Endothelial cell of umbilical vein (primary cell): ENCODE measurements around the gene NFS1. TPM values are rescaled to one million over a fixed set of nuclear protein-coding genes. Genes with fewer than 3 reads are reported as not detected.
"Not testable (repeated sequence)": the region's sequence is repeated elsewhere in the genome, so short reads cannot be mapped to it uniquely, and the experiment has no call there.

Experiments
- Bru-seq: library from RNA; stranded (reverse); fragments of 400-500 nt; gene quantifications from one replicate; lab custom pipeline; 2021; lab: Mats Ljungman, UMichigan
- BruChase-seq, 2 experiments: library from RNA; stranded (reverse); fragments of 400-500 nt; gene quantifications; one replicate each; lab custom pipeline; 2021; lab: Mats Ljungman, UMichigan
- BruUV-seq: library from RNA; stranded (reverse); fragments of 400-500 nt; replicated peaks from 2 replicates; lab custom pipeline; 2021; lab: Mats Ljungman, UMichigan
- CTCF ChIA-PET: fragments of 300-600, 350-600 bp; sonication (Branson Sonifier 250); formaldehyde crosslinking; loops from one replicate; lab custom pipeline; 2021; ENCODE audit warnings: antibody characterized with exemption, inconsistent platforms; lab: Charles Lee
- POLR2A ChIA-PET: fragments of 300-600, 350-600 bp; sonication (Branson Sonifier 250); formaldehyde crosslinking; loops from one replicate; lab custom pipeline; 2021; ENCODE audit warnings: antibody characterized with exemption, inconsistent platforms; lab: Charles Lee
- DNase-seq: peaks from one replicate; pipeline ENCODE4 v3.0.0-alpha.2; 2011; ENCODE audit warnings: low read depth, low spot score
- FAIRE-seq: peaks from 2 replicates; lab custom pipeline; 2011; peaks lifted over from hg19 to GRCh38; lab: Jason Lieb, UNC
- H2AFZ ChIP-seq: 2 replicates; pipeline ENCODE4 v1.6.0; 2012; ENCODE audit warnings: low read depth, low read length, control low read depth, inconsistent platforms
- H3K27ac ChIP-seq: 2 replicates; pipeline ENCODE4 v1.5.1; 2011; ENCODE audit warnings: low read depth, mild to moderate bottlenecking, control low read depth, low read length, moderate library complexity; ENCODE audit not compliant: insufficient read depth
- H3K27me3 ChIP-seq, 2 experiments: 2 replicates each; pipeline versions ENCODE4 v1.6.0 to v1.6.1; 2011; ENCODE audit warnings: low read length in 2 of 2, mixed read lengths in 1 of 2; ENCODE audit not compliant: control insufficient read depth in 2 of 2, insufficient read depth in 2 of 2
- H3K36me3 ChIP-seq, 2 experiments: 2 replicates in 1 of 2; 3 replicates in 1 of 2; pipeline ENCODE4 v1.5.1; 2011; ENCODE audit warnings: low read length in 2 of 2, mild to moderate bottlenecking in 1 of 2, moderate library complexity in 1 of 2; ENCODE audit not compliant: control insufficient read depth in 2 of 2, insufficient read depth in 2 of 2; ENCODE audit errors: extremely low read depth in 1 of 2
- H3K4me1 ChIP-seq: 3 replicates; pipeline ENCODE4 v1.5.1; 2011; ENCODE audit warnings: mild to moderate bottlenecking, low read length; ENCODE audit not compliant: control insufficient read depth, insufficient read depth; ENCODE audit errors: extremely low read depth
- H3K4me2 ChIP-seq: 2 replicates; pipeline ENCODE4 v1.6.1; 2011; ENCODE audit warnings: low read length, control low read depth, mixed read lengths; ENCODE audit not compliant: insufficient read depth
- H3K4me3 ChIP-seq, 3 experiments: fragments of 200-600 bp in 1 of 3; sonication (generic), shearing (Covaris generic) in 1 of 3; replicated peaks in 1 of 3; 2 replicates each; pipeline ENCODE4 v1.5.1; 2011 to 2016; ENCODE audit warnings: control low read depth in 3 of 3, low read length in 3 of 3, mild to moderate bottlenecking in 2 of 3, inconsistent platforms in 1 of 3, low read depth in 1 of 3, moderate library complexity in 1 of 3; ENCODE audit not compliant: insufficient read depth in 1 of 3
- H3K79me2 ChIP-seq: 2 replicates; pipeline ENCODE4 v1.6.0; 2012; ENCODE audit warnings: low read length, inconsistent platforms; ENCODE audit not compliant: control insufficient read depth, insufficient read depth
- H3K9ac ChIP-seq: replicated peaks from 2 replicates; pipeline ENCODE3; 2011; ENCODE audit warnings: low read length, control low read depth; ENCODE audit not compliant: insufficient read depth; ENCODE audit errors: extremely low read depth
- H3K9me1 ChIP-seq: replicated peaks from 3 replicates; pipeline ENCODE4 v1.6.0; 2011; ENCODE audit warnings: mild to moderate bottlenecking, low read length; ENCODE audit not compliant: control insufficient read depth, insufficient read depth; ENCODE audit errors: extremely low read depth
- H3K9me3 ChIP-seq: replicated peaks from 2 replicates; pipeline ENCODE4 v1.5.1; 2012; ENCODE audit warnings: low read length, inconsistent platforms; ENCODE audit not compliant: control insufficient read depth, insufficient read depth
- H4K20me1 ChIP-seq: replicated peaks from 2 replicates; pipeline ENCODE3; 2011; ENCODE audit warnings: mild to moderate bottlenecking, low read length; ENCODE audit not compliant: control insufficient read depth, insufficient read depth; ENCODE audit errors: extremely low read depth
- CTCF ChIP-seq, 2 donors: IDR thresholded peaks; 1 replicate in 1 of 2; 2 replicates in 1 of 2; pipeline ENCODE4 v1.5.1; 2011; ENCODE audit warnings: low read length in 2 of 2, mild to moderate bottlenecking in 2 of 2, moderate library complexity in 2 of 2, control low read depth in 1 of 2, inconsistent platforms in 1 of 2, low read depth in 1 of 2; ENCODE audit not compliant: insufficient read depth in 1 of 2; ENCODE audit errors: extremely low read depth in 1 of 2
- EZH2 ChIP-seq: IDR thresholded peaks from 2 replicates; pipeline ENCODE4 v1.6.1; 2012; ENCODE audit warnings: borderline replicate concordance, low read depth, mild to moderate bottlenecking, moderate library complexity, low read length, inconsistent platforms; ENCODE audit not compliant: severe bottlenecking
- FOS ChIP-seq: IDR thresholded peaks from 2 replicates; pipeline ENCODE4 v1.6.1; 2011; ENCODE audit warnings: mild to moderate bottlenecking, low read length, moderate library complexity, borderline replicate concordance; ENCODE audit not compliant: insufficient read depth
- GATA2 ChIP-seq: IDR thresholded peaks from 2 replicates; pipeline ENCODE4 v1.7.0; 2011; ENCODE audit warnings: low read depth, mild to moderate bottlenecking, moderate library complexity, mixed read lengths, low read length; ENCODE audit not compliant: insufficient read length, insufficient read depth
- MAX ChIP-seq: IDR thresholded peaks from 2 replicates; pipeline ENCODE4 v1.6.1; 2011; ENCODE audit not compliant: insufficient read depth, insufficient read length
- POLR2A ChIP-seq: IDR thresholded peaks from 2 replicates; pipeline ENCODE4 v1.6.1; 2012; ENCODE audit warnings: low read depth, mild to moderate bottlenecking, control low read depth, low read length
- POLR2AphosphoS5 ChIP-seq: IDR thresholded peaks from 2 replicates; pipeline ENCODE4 v1.6.1; 2012; ENCODE audit warnings: low read depth, mild to moderate bottlenecking, control low read depth, low read length, moderate library complexity; ENCODE audit not compliant: insufficient read depth
- dilution Hi-C: fragments of 300-500 bp; cut with MboI; formaldehyde crosslinking; loops from one replicate; pipeline ENCODE4 v1.15.0; 2019; ENCODE audit warnings: low sequenced_read_pairs; ENCODE audit not compliant: extremely low pct_ligation_motif_present
- intact Hi-C: fragments of 100-400 bp; cut with micrococcal nuclease; formaldehyde crosslinking; loops from one replicate; pipeline ENCODE4 v1.10.0; 2022
- long read RNA-seq: library from polyadenylated mRNA; stranded (forward); transcript quantifications from one replicate; pipeline ENCODE4 v2.0.0, GENCODE V29; 2021
- polyA minus RNA-seq, 3 experiments: library from RNA; depleted of rRNA, polyadenylated mRNA; stranded (reverse); fragments of >200 nt; gene quantifications; 1 replicate in 1 of 3; 2 replicates in 2 of 3; pipeline ENCODE4 v1.2.3, GENCODE V29; 2011
- polyA plus RNA-seq, 4 experiments: library from polyadenylated mRNA; depleted of rRNA in 3 of 4; stranded (reverse) in 3 of 4; unstranded in 1 of 4; fragments of >200 nt; gene quantifications; 2 replicates each; pipeline versions ENCODE4 v1.2.1 to v1.2.3, GENCODE V29; 2011 to 2012; ENCODE audit warnings: missing spikeins in 1 of 4
- total RNA-seq: library from RNA; stranded (reverse); gene quantifications from 2 replicates; pipeline ENCODE4 v1.2.3, GENCODE V29; 2021

NFS1 gene
- 24.0 and 25.1 TPM in 2 replicates for total RNA-seq
- 28.4 and 36.5 TPM in 2 replicates for polyA plus RNA-seq
- 27.0 and 32.3 TPM in 2 replicates for polyA plus RNA-seq (2011; cell fraction: cytosol; rRNA removed)
- polyA plus RNA-seq (2011; cell fraction: nucleus; rRNA removed): 36.6 and 50.5 TPM in 2 replicates
- polyA plus RNA-seq (2012): 27.7 and 29.1 TPM in 2 replicates
- 21.1 and 28.2 TPM in 2 replicates for polyA minus RNA-seq
- 50.7 TPM for polyA minus RNA-seq (2011; cell fraction: cytosol; rRNA and poly(A)+ RNA removed)
- polyA minus RNA-seq (2011; cell fraction: nucleus; rRNA and poly(A)+ RNA removed): 11.0 and 19.1 TPM in 2 replicates
- percentile 51 among the genes with signal in this experiment for Bru-seq, nascent RNA
- percentile 71 among the genes with signal in this experiment for BruChase-seq, experiment 1, labeled RNA remaining after a 6-hour chase
- percentile 71 among the genes with signal in this experiment for BruChase-seq, experiment 2, labeled RNA remaining after a 2-hour chase
- long read RNA-seq, transcript NFS1-203 (13 exons, 3,012 nt): major isoform, 31 of 37 reads
- long read RNA-seq, partial matches to known transcripts: 2 of 37 reads
- long read RNA-seq, other reads (novel, unspliced or antisense): 3 of 37 reads

- ChIA-PET CTCF (interaction anchor here (1.0 to 1.5 kb wide), 5 partner anchors 9 to 255 kb away, joined by 3 to 6 read pairs (median 3); partner anchors contain the start of gene SCAND1), POLR2A (interaction anchor here (0.7 to 1.2 kb wide), 2 partner anchors 38 to 43 kb away, joined by 3 read pairs; partner anchors contain the start of gene RBM39)
- Histone ChIP-seq H3K9ac (peak within 1 kb of the TSS; percentile 84), H3K4me1 (peaks cover 17% of the 10 kb centered on the region), H4K20me1 (no peaks in the 10 kb centered on the region), H3K4me2 (peak within 1 kb of the TSS; percentile 84), H3K79me2 (peaks cover 13% of the 10 kb centered on the region), H3K27me3 (no peaks in the 10 kb centered on the region), H3K36me3 (peaks cover 6 to 12% of the 10 kb centered on the region in 2 experiments), H3K4me3 (peak within 1 kb of the TSS; percentile 44 to 91 (median 87)), H3K9me3 (no peaks in the 10 kb centered on the region), H2AFZ (peak within 1 kb of the TSS; percentile 73), H3K27ac (peak within 1 kb of the TSS; percentile 65), H3K9me1 (no peaks in the 10 kb centered on the region)
- BruUV-seq: TSS peak; percentile 76
- dilution Hi-C loops: no loop called here
- DNase-seq: peak; percentile 89
- TF ChIP-seq EZH2 (no peak), GATA2 (no peak), FOS (no peak), CTCF (IDR thresholded peaks at IDR 0.05; ENCODE audit: extremely low read depth in 1 of 2, insufficient read depth in 1 of 2, low read depth in 1 of 2, low read length in 2 of 2) (peak; percentile 14 to 43), POLR2A (peak; percentile 95), MAX (peak; percentile 27), POLR2AphosphoS5 (peak; percentile 93)
- peak; percentile 52 for FAIRE-seq
- intact Hi-C loops: loop anchor here (1.0 to 10.0 kb wide), 5 partner anchors 35 to 236 kb away; partner anchors contain the start of genes CPNE1 and RBM12
These were observed at the start of gene NFS1, which contains the start of gene ROMO1 for GRCh38 chr20:35699127-35699956. Gene NFS1 (minus strand): TSS chr20:35699352. CDS start chr20:35699288, 64 bp downstream. Gene ROMO1 (plus strand): TSS chr20:35699405. CDS start chr20:35699633, 228 bp downstream.

- H3K9me3 ChIP-seq, H4K20me1 ChIP-seq, H3K36me3 ChIP-seq, H3K4me3 ChIP-seq, POLR2A ChIA-PET, BruUV-seq, H3K27me3 ChIP-seq, H3K9ac ChIP-seq, H2AFZ ChIP-seq, H3K9me1 ChIP-seq, FAIRE-seq, DNase-seq, dilution Hi-C loops: not testable (repeated sequence)
- Histone ChIP-seq H3K79me2 (peaks cover 26% of the 10 kb centered on the region), H3K4me1 (peaks cover 29% of the 10 kb centered on the region), H3K27ac (peak overlapping the region; percentile 97), H3K4me2 (peak overlapping the region; percentile 83)
- CTCF ChIA-PET: interaction anchor here (0.8 to 3.6 kb wide), 4 partner anchors 24 to 140 kb away, joined by 3 to 29 read pairs (median 10); partner anchors contain the start of gene PHF20
- intact Hi-C loops: loop anchor here (5.0 kb wide), 1 partner anchor 82 kb away; the partner anchor contains the start of genes CPNE1 and RBM12
These were observed 45.3 kb upstream of the NFS1 start for GRCh38 chr20:35744492-35744841.
